Daoy (cell line): ENCODE results near the gene MEX3C. TPM values are rescaled to one million over a fixed set of nuclear protein-coding genes. Genes with fewer than 3 reads are reported as not detected.

Source experiments
- total RNA-seq: library from RNA; depleted of rRNA; stranded (reverse); fragments of >200 nt; shearing (Covaris generic); gene quantifications from 2 replicates; pipeline ENCODE4 v1.2.3, GENCODE V29; 2014; rRNA removed

Gene MEX3C
- total RNA-seq, 1 experiment from 2014 or later = 26.1 TPM

Other genes with a start within 250 kb of the MEX3C start
- gene ELAC1, start 229.6 kb downstream of the MEX3C start, total RNA-seq = 8.3 and 13.0 TPM in 2 replicates
- gene SMAD4, start 167.5 kb downstream of the MEX3C start, total RNA-seq = 48.3 and 75.9 TPM in 2 replicates